HCT116 (cell line): ENCODE data around the gene ARL15. TPM values are rescaled to one million over a fixed set of nuclear protein-coding genes. Genes with fewer than 3 reads are reported as not detected.

Source experiments
- ATAC-seq: fragments of 200-7000 bp; cut with Tn5 transposase; 2 replicates; pipeline ENCODE4 v1.9.1; 2020; ENCODE audit warnings: mild to moderate bottlenecking, moderate library complexity
- BruUV-seq: library from RNA; stranded (reverse); fragments of 400-500 nt; replicated peaks from 2 replicates; lab custom pipeline; 2021; lab: Mats Ljungman, UMichigan
- CTCF ChIA-PET: fragments of 300-600 bp; sonication (Branson Sonifier 250); formaldehyde crosslinking; loops from one replicate; lab custom pipeline; 2021; ENCODE audit warnings: antibody characterized with exemption; lab: Charles Lee
- POLR2A ChIA-PET: fragments of 300-600, 350-600 bp; sonication (Branson Sonifier 250); formaldehyde crosslinking; loops from one replicate; lab custom pipeline; 2021; ENCODE audit warnings: antibody characterized with exemption; lab: Charles Lee
- RAD21 ChIA-PET, 2 experiments: fragments of 300-600 bp; sonication (Branson Sonifier 250); formaldehyde crosslinking; loops; one replicate each; lab custom pipeline; 2023; ENCODE audit warnings: low total read pairs in 2 of 2; ENCODE audit not compliant: uncharacterized antibody in 2 of 2, unreplicated experiment in 2 of 2, low non-redundant PET in 1 of 2; lab: Charles Lee
- DNase-seq: peaks from one replicate; pipeline ENCODE4 v3.0.0-alpha.2; 2010; ENCODE audit warnings: low read depth, low spot score
- H2AFZ ChIP-seq: fragments of 200-600 bp; shearing (Covaris generic), sonication (generic); 2 replicates; pipeline ENCODE4 v1.6.1; 2017; ENCODE audit warnings: low read depth, mixed run types, mixed read lengths, antibody characterized with exemption, low read length; ENCODE audit not compliant: poor library complexity, severe bottlenecking
- H3K27ac ChIP-seq: 2 replicates; pipeline ENCODE4 v1.5.1; 2012; ENCODE audit warnings: low read depth, low read length
- H3K27me3 ChIP-seq: fragments of 200-600 bp; sonication (generic); 2 replicates; pipeline ENCODE4 v1.6.1; 2016; ENCODE audit warnings: mixed run types, low read length, mixed read lengths; ENCODE audit not compliant: insufficient read depth
- H3K36me3 ChIP-seq, 2 experiments: fragments of 200-500 bp in 1 of 2; fragments of 200-600 bp in 1 of 2; sonication (Bioruptor generic) in 1 of 2; sonication (generic) in 1 of 2; 2 replicates each; pipeline versions ENCODE4 v1.5.1 to v1.6.1; 2014 to 2016; ENCODE audit warnings: low read length in 2 of 2, inconsistent platforms in 1 of 2, mixed read lengths in 1 of 2, mixed run types in 1 of 2; ENCODE audit not compliant: insufficient read depth in 2 of 2, control insufficient read depth in 1 of 2
- H3K4me1 ChIP-seq, 2 experiments: fragments of 200-600 bp in 1 of 2; sonication (generic) in 1 of 2; 2 replicates each; pipeline versions ENCODE4 v1.5.1 to v1.6.1; 2012 to 2017; ENCODE audit warnings: low read length in 2 of 2, inconsistent platforms in 1 of 2, mild to moderate bottlenecking in 1 of 2, mixed read lengths in 1 of 2, mixed run types in 1 of 2, moderate library complexity in 1 of 2; ENCODE audit not compliant: insufficient read depth in 2 of 2, control insufficient read depth in 1 of 2
- H3K4me2 ChIP-seq: fragments of 200-600 bp; sonication (generic); 2 replicates; pipeline ENCODE4 v1.6.1; 2017; ENCODE audit warnings: mixed run types, low read length, mixed read lengths
- H3K4me3 ChIP-seq, 2 experiments: fragments of 200-600 bp in 1 of 2; sonication (generic) in 1 of 2; replicated peaks in 1 of 2; 2 replicates each; pipeline ENCODE4 v1.5.1; 2011 to 2016; ENCODE audit warnings: low read length in 2 of 2, control low read depth in 1 of 2, low read depth in 1 of 2, mild to moderate bottlenecking in 1 of 2, mixed read lengths in 1 of 2, mixed run types in 1 of 2
- H3K79me2 ChIP-seq: fragments of 200-600 bp; sonication (generic); 2 replicates; pipeline ENCODE4 v1.6.1; 2017; ENCODE audit warnings: mild to moderate bottlenecking, mixed run types, low read length, moderate library complexity, mixed read lengths; ENCODE audit not compliant: insufficient read depth
- H3K9ac ChIP-seq: fragments of 200-600 bp; sonication (generic); 2 replicates; pipeline ENCODE4 v1.6.1; 2016; ENCODE audit warnings: low read length, mixed read lengths
- H3K9me2 ChIP-seq: fragments of 200-600 bp; sonication (generic), shearing (Covaris generic); 2 replicates; pipeline ENCODE4 v1.6.1; 2017; ENCODE audit warnings: mixed run types, mild to moderate bottlenecking, moderate library complexity; ENCODE audit not compliant: insufficient read depth
- H3K9me3 ChIP-seq, 2 experiments: fragments of 200-500 bp in 1 of 2; fragments of 200-600 bp in 1 of 2; sonication (Bioruptor generic) in 1 of 2; sonication (generic) in 1 of 2; 2 replicates each; pipeline ENCODE4 v1.6.1; 2014 to 2017; ENCODE audit warnings: low read length in 2 of 2, mixed read lengths in 2 of 2, inconsistent platforms in 1 of 2, low read depth in 1 of 2, mild to moderate bottlenecking in 1 of 2, mixed run types in 1 of 2, moderate library complexity in 1 of 2; ENCODE audit not compliant: control insufficient read depth in 1 of 2, insufficient read depth in 1 of 2
- H4K20me1 ChIP-seq: fragments of 200-600 bp; sonication (generic), shearing (Covaris generic); 2 replicates; pipeline ENCODE4 v1.6.1; 2017; ENCODE audit warnings: mixed run types, mild to moderate bottlenecking, moderate library complexity; ENCODE audit not compliant: insufficient read depth
- CBX3 ChIP-seq: IDR thresholded peaks from 2 replicates; pipeline ENCODE4 v1.6.1; 2012; ENCODE audit warnings: low read depth
- CEBPB ChIP-seq: IDR thresholded peaks from 2 replicates; pipeline ENCODE4 v1.6.1; 2012; ENCODE audit warnings: low read depth
- EGR1 ChIP-seq: IDR thresholded peaks from 2 replicates; pipeline ENCODE4 v1.6.1; 2012; ENCODE audit warnings: low read depth
- ELF1 ChIP-seq: IDR thresholded peaks from 2 replicates; pipeline ENCODE4 v1.6.1; 2012; ENCODE audit warnings: low read depth, borderline replicate concordance
- EZH2 ChIP-seq: fragments of 200-600 bp; sonication (generic); IDR thresholded peaks from 2 replicates; pipeline ENCODE4 v1.6.1; 2017; ENCODE audit warnings: antibody characterized with exemption, mixed run types
- EZH2phosphoT487 ChIP-seq: fragments of 200-600 bp; IDR thresholded peaks from 2 replicates; pipeline ENCODE4 v1.6.1; 2018; ENCODE audit warnings: antibody characterized with exemption, borderline replicate concordance
- JUND ChIP-seq: IDR thresholded peaks from 2 replicates; pipeline ENCODE4 v1.6.1; 2012
- POLR2AphosphoS5 ChIP-seq: IDR thresholded peaks from 2 replicates; pipeline ENCODE4 v1.6.1; 2011; ENCODE audit warnings: mild to moderate bottlenecking, low read depth, low read length, moderate library complexity
- RAD21 ChIP-seq: IDR thresholded peaks from 2 replicates; pipeline ENCODE4 v1.6.1; 2012; ENCODE audit warnings: low read depth, mild to moderate bottlenecking
- SP1 ChIP-seq: IDR thresholded peaks from 2 replicates; pipeline ENCODE4 v1.6.1; 2012; ENCODE audit warnings: low read depth
- SRF ChIP-seq: IDR thresholded peaks from 2 replicates; pipeline ENCODE4 v1.6.1; 2012; ENCODE audit warnings: low read depth
- TCF7L2 ChIP-seq: IDR thresholded peaks from 2 replicates; pipeline ENCODE4 v1.7.0; 2011; ENCODE audit warnings: borderline replicate concordance, inconsistent platforms; ENCODE audit not compliant: insufficient read depth, insufficient read length; ENCODE audit errors: extremely low read depth
- YY1 ChIP-seq: IDR thresholded peaks from 2 replicates; pipeline ENCODE4 v1.6.1; 2011; ENCODE audit warnings: low read length, low read depth, moderate library complexity, mild to moderate bottlenecking; ENCODE audit not compliant: insufficient replicate concordance; ENCODE audit errors: extremely low read depth
- ZFX ChIP-seq: fragments of 450-650 bp; IDR thresholded peaks from 2 replicates; pipeline ENCODE4 v1.6.1; 2017
- ZNF274 ChIP-seq: fragments of 200-500 bp; sonication (Bioruptor generic); IDR thresholded peaks from 2 replicates; pipeline ENCODE4 v1.6.1; 2014; ENCODE audit warnings: mild to moderate bottlenecking, low read depth, low read length, inconsistent platforms
- intact Hi-C: fragments of 100-400 bp; cut with micrococcal nuclease; formaldehyde crosslinking; loops from 2 replicates; pipeline ENCODE4 v1.10.0; 2022
- total RNA-seq: library from RNA; stranded (reverse); gene quantifications from one replicate; pipeline ENCODE4 v1.2.1, GENCODE V29; 2021; ENCODE audit not compliant: unreplicated experiment
- TF ChIP-seq, protein P1 (sequence below), 3 experiments: fragments of 200-600 bp in 1 of 3; sonication (generic) in 1 of 3; IDR thresholded peaks in 2 of 3; conservative IDR thresholded peaks in 1 of 3; 2 replicates each; pipeline ENCODE4 v1.5.1; 2012 to 2017; ENCODE audit warnings: low read depth in 2 of 3, low read length in 2 of 3, antibody characterized with exemption in 1 of 3, borderline replicate concordance in 1 of 3, control low read depth in 1 of 3, mild to moderate bottlenecking in 1 of 3, mixed read lengths in 1 of 3, mixed run types in 1 of 3, moderate library complexity in 1 of 3; ENCODE audit not compliant: insufficient read depth in 1 of 3
- TF ChIP-seq, protein P2 (sequence below): IDR thresholded peaks from 2 replicates; pipeline ENCODE4 v1.6.1; 2012
- TF ChIP-seq, protein P3 (sequence below): IDR thresholded peaks from 2 replicates; pipeline ENCODE4 v1.6.1; 2012

ARL15 gene
- total RNA-seq, 1 experiment from 2014 or later = 15.0 TPM

DNA sequence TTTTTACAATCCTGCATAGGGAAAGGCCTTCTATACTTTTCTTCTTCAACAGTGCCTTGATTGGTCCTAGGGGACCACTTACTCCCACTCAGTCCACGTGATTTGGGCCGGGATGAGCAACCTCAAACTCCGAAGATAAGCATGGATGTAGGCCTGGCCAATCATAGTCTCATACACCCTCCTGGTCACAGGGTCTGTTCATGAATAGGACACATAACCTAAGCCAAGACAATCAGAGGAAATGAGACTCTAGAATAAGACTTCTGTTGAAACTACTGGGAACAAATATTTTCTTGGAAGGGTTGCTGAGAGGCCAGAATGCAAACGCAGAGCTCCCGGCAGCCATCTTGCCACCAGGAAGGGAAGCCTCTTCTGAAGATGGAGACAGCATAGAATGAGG lies 68.1 kb downstream of the ARL15 start:
- Histone ChIP-seq H3K27me3 (no peaks in the 10 kb centered on the region), H3K4me2 (no peak overlapping the region), H2AFZ (no peak overlapping the region), H3K79me2 (no peaks in the 10 kb centered on the region), H3K9me3 (no peaks in the 10 kb centered on the region), H4K20me1 (no peaks in the 10 kb centered on the region), H3K4me3 (no peak overlapping the region), H3K36me3 (no peaks in the 10 kb centered on the region), H3K9ac (no peak overlapping the region), H3K4me1 (no peaks in the 10 kb centered on the region), H3K27ac (no peak overlapping the region), H3K9me2 (no peaks in the 10 kb centered on the region)
- intact Hi-C loops = loop anchor here (5.0 to 10.0 kb wide), 3 partner anchors 605 to 903 kb away; no protein-coding TSS in a partner anchor
- RAD21 ChIA-PET = no interaction called here
- CTCF ChIA-PET = no interaction called here
- no TSS peak for BruUV-seq
- no peak for TF ChIP-seq EGR1
- TF ChIP-seq, protein P1, sequence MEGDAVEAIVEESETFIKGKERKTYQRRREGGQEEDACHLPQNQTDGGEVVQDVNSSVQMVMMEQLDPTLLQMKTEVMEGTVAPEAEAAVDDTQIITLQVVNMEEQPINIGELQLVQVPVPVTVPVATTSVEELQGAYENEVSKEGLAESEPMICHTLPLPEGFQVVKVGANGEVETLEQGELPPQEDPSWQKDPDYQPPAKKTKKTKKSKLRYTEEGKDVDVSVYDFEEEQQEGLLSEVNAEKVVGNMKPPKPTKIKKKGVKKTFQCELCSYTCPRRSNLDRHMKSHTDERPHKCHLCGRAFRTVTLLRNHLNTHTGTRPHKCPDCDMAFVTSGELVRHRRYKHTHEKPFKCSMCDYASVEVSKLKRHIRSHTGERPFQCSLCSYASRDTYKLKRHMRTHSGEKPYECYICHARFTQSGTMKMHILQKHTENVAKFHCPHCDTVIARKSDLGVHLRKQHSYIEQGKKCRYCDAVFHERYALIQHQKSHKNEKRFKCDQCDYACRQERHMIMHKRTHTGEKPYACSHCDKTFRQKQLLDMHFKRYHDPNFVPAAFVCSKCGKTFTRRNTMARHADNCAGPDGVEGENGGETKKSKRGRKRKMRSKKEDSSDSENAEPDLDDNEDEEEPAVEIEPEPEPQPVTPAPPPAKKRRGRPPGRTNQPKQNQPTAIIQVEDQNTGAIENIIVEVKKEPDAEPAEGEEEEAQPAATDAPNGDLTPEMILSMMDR (IDR thresholded peaks at IDR 0.05 in 2 of 3, conservative IDR thresholded peaks at IDR 0.05 in 1 of 3; ENCODE audit: borderline replicate concordance in 1 of 3, insufficient read depth in 1 of 3, low read depth in 2 of 3, low read length in 2 of 3) = no peak
- TF ChIP-seq, protein P2, sequence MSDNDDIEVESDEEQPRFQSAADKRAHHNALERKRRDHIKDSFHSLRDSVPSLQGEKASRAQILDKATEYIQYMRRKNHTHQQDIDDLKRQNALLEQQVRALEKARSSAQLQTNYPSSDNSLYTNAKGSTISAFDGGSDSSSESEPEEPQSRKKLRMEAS = no peak
- no peak for TF ChIP-seq JUND
- no peak for TF ChIP-seq ZNF274
- no peak for TF ChIP-seq SP1
- no peak for TF ChIP-seq YY1
- no peak for TF ChIP-seq EZH2
- TF ChIP-seq, protein P3, sequence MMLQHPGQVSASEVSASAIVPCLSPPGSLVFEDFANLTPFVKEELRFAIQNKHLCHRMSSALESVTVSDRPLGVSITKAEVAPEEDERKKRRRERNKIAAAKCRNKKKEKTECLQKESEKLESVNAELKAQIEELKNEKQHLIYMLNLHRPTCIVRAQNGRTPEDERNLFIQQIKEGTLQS = no peak
- no peak for TF ChIP-seq SRF
- no peak for TF ChIP-seq POLR2AphosphoS5
- TF ChIP-seq RAD21 = no peak
- TF ChIP-seq CBX3 = no peak
- TF ChIP-seq TCF7L2 = no peak
- no peak for TF ChIP-seq ZFX
- TF ChIP-seq EZH2phosphoT487 = no peak
- TF ChIP-seq ELF1 = no peak
- no peak for TF ChIP-seq CEBPB
- DNase-seq (no peak), ATAC-seq (no peak)
- POLR2A ChIA-PET = no interaction called here
